Naive B cell (primary cell): Measurements from ENCODE around the gene H1-8. TPM values are rescaled to one million over a fixed set of nuclear protein-coding genes. Genes with fewer than 3 reads are reported as not detected.

Experiments
- ATAC-seq, 2 donors: fragments of 150-1000 bp; cut with Tn5 transposase; 2 replicates each; pipeline ENCODE4 v1.10.0; 2021; ENCODE audit warnings: low read depth in 2 of 2, mild to moderate bottlenecking in 2 of 2, moderate library complexity in 2 of 2
- DNase-seq: peaks from one replicate; pipeline ENCODE4 v3.0.0; 2022
- H3K27ac Mint-ChIP-seq, 6 donors: one replicate each; pipeline ENCODE4 v1.8.0; 2020 to 2022; ENCODE audit warnings: mild to moderate bottlenecking in 6 of 6, mixed read lengths in 6 of 6, moderate library complexity in 5 of 6, inconsistent platforms in 2 of 6
- H3K27me3 Mint-ChIP-seq, 3 donors: one replicate each; pipeline ENCODE4 v1.8.0; 2021 to 2022; ENCODE audit warnings: mixed read lengths in 3 of 3, mild to moderate bottlenecking in 1 of 3
- H3K36me3 Mint-ChIP-seq, 2 donors: one replicate each; pipeline ENCODE4 v1.8.0; 2020 to 2022; ENCODE audit warnings: mixed read lengths in 2 of 2, inconsistent platforms in 1 of 2, mild to moderate bottlenecking in 1 of 2
- H3K4me1 Mint-ChIP-seq, 3 donors: one replicate each; pipeline ENCODE4 v1.8.0; 2020 to 2022; ENCODE audit warnings: mixed read lengths in 3 of 3, inconsistent platforms in 1 of 3, mild to moderate bottlenecking in 1 of 3, moderate library complexity in 1 of 3
- H3K4me3 Mint-ChIP-seq, 8 donors: one replicate each; pipeline ENCODE4 v1.8.0; 2020 to 2022; ENCODE audit warnings: mild to moderate bottlenecking in 8 of 8, mixed read lengths in 8 of 8, moderate library complexity in 8 of 8, inconsistent platforms in 2 of 8
- H3K9me3 Mint-ChIP-seq, 7 donors: one replicate each; pipeline ENCODE4 v1.8.0; 2020 to 2022; ENCODE audit warnings: mixed read lengths in 7 of 7, mild to moderate bottlenecking in 5 of 7, inconsistent platforms in 2 of 7, moderate library complexity in 1 of 7
- polyA plus RNA-seq, 6 donors: library from polyadenylated mRNA; unstranded; fragments of 300-500 nt; fragmentation: Illumina TruSeq; gene quantifications; one replicate each; pipeline ENCODE4 v1.2.3, GENCODE V29; 2021; ENCODE audit warnings: low read depth in 6 of 6

The H1-8 gene
- polyA plus RNA-seq, 6 donors from 2014 or later = not detected

DNA sequence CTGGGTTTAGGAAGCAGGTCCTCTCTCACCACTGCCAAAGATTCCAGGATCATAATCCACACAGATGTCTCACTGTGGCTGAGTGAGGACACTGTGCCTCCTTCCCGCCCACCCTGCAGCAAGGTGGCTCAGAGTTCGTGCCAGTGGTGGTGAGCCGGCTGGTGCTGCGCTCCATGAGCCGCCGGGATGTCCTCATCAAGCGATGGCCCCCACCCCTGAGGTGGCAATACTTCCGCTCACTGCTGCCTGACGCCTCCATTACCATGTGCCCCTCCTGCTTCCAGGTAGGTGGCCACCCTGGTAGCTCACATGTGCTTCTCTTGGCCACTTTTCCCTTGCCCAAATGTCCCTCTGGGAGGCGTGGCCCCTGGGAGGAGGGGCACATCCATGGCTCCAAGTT lies 23.5 kb upstream of the H1-8 start:
- peaks cover 6 to 9% of the 10 kb centered on the region in 2 donors for H3K36me3 Mint-ChIP-seq
- H3K27me3 Mint-ChIP-seq = no peaks in the 10 kb centered on the region
- H3K4me1 Mint-ChIP-seq = peaks cover 0 to 4% (median 0%) of the 10 kb centered on the region in 3 donors
- no peaks in the 10 kb centered on the region for H3K9me3 Mint-ChIP-seq
- no peak overlapping the region for H3K27ac Mint-ChIP-seq
- ATAC-seq (no peak), DNase-seq (no peak)
- H3K4me3 Mint-ChIP-seq = no peak overlapping the region

DNA sequence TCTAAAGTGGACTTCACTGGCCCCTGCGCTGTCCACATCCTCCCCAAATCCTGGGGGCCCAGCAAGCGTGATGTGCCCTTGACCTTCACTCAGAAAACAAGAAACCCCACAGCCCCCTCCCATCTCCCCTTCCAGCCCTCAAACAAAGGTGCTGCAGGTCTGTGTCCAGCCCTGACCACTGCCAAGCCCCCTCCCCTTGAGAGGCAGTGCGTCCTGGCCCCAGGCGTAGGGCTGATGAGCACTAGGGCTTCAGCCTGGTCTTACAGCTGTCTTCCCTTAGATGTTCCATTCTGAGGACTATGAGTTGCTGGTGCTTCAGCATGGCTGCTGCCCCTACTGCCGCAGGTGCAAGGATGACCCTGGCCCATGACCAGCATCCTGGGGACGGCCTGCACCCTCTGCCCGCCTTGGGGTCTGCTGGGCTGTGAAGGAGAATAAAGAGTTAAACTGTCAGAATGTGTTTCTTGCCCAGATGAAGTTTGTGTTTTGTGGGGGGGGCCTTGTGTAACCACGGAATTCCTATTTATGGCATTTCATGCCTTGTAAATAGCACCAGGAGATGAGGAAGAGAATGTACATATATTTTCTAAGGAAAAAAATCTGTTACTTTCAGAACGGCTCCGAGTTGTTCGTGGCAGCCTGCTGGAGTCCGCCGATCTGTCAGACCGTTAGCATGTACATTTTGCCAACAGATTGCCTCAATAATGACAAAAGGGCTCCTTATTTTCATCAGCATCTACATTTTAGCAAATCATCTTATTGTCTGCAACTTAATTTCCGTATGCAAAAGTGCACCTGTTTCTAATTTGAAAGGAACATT lies 22.9 kb upstream of the H1-8 start:
- no peak overlapping the region for H3K4me3 Mint-ChIP-seq
- H3K36me3 Mint-ChIP-seq = peaks cover 6 to 9% of the 10 kb centered on the region in 2 donors
- ATAC-seq (no peak), DNase-seq (no peak)
- no peaks in the 10 kb centered on the region for H3K27me3 Mint-ChIP-seq
- H3K9me3 Mint-ChIP-seq = no peaks in the 10 kb centered on the region
- peaks cover 0 to 4% (median 1%) of the 10 kb centered on the region in 3 donors for H3K4me1 Mint-ChIP-seq
- H3K27ac Mint-ChIP-seq = no peak overlapping the region

DNA sequence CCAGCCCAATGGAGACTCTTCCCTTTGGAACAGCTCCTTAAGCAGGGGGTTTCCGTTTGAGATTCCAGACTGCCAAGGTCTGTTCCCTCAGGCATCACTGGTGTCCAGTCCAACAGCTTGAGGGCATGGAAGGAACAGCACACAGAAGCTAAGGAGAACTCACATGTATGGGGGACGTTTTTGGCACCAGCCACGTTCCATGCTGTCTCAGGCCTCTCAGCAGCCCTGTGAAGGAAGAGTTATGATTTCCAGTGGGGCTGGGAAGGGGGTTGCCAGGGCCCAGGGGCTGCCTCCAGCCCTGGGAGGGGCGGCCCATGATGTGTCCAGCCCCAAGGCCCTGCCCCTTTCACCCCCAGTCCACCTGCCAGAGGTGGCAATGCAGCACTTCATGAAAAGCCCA lies 22.0 kb upstream of the H1-8 start:
- H3K27ac Mint-ChIP-seq = no peak overlapping the region

DNA sequence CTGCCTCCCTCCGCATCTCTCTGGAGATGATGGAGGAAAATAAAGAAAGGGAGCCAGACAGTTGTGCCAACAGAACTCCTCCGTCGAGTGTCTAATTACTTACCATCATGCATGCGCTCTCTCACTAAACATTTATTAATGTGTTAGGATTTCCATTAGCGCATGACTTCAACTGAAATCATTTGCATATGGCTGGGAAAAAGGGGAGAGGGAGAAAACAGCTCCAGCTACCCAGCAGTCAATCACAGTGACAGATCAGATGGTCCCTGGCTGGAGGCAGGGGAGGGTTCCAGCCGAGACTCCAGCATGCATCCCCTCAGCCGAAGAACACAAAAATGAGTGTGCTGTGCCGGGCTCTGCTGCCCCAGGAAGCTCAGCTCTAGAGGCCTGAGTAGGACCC lies 21.4 kb upstream of the H1-8 start:
- Mint-ChIP-seq H3K9me3 (no peaks in the 10 kb centered on the region), H3K36me3 (peaks cover 0 to 9% of the 10 kb centered on the region in 2 donors), H3K27me3 (no peaks in the 10 kb centered on the region), H3K4me3 (no peak overlapping the region), H3K27ac (peak overlapping the region in 1 of 6 donors; percentile 49), H3K4me1 (peaks cover 6 to 16% (median 9%) of the 10 kb centered on the region in 3 donors)
- no peak for DNase-seq
- no peak for ATAC-seq

More for the DNA sequence above, 22.0 kb upstream of the H1-8 start:
- no peak for DNase-seq
- no peaks in the 10 kb centered on the region for H3K27me3 Mint-ChIP-seq
- H3K4me3 Mint-ChIP-seq = no peak overlapping the region
- ATAC-seq = no peak
- peaks cover 0 to 10% (median 5%) of the 10 kb centered on the region in 3 donors for H3K4me1 Mint-ChIP-seq
- H3K9me3 Mint-ChIP-seq = no peaks in the 10 kb centered on the region
- H3K36me3 Mint-ChIP-seq = peaks cover 4 to 9% of the 10 kb centered on the region in 2 donors

DNA sequence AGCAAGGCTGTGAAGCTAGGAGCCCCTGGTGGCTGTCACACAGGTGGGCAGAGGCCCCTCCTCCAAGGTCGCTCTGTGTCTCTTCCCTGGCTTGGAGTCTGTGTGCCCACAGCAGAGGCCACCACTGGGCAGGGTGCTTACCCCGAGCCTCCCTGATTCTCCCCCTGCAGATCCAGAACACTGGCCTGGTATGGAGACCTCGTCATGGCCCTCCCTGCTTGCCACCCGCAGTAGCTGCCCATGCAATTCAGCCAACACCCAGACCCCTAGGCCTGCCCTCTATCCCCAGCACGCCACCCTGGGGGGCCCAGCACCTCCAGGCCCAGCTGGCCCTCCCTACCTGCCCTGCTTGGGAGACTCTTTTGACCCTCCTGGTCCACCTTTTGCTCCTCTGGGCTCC lies 20.0 kb upstream of the H1-8 start:
- no peak overlapping the region for H3K4me3 Mint-ChIP-seq
- H3K27me3 Mint-ChIP-seq = no peaks in the 10 kb centered on the region
- no peaks in the 10 kb centered on the region for H3K36me3 Mint-ChIP-seq
- no peak for ATAC-seq
- DNase-seq = no peak
- H3K9me3 Mint-ChIP-seq = no peaks in the 10 kb centered on the region
- peaks cover 14 to 21% (median 19%) of the 10 kb centered on the region in 3 donors for H3K4me1 Mint-ChIP-seq
- peak overlapping the region in 1 of 6 donors; percentile 39 for H3K27ac Mint-ChIP-seq

DNA sequence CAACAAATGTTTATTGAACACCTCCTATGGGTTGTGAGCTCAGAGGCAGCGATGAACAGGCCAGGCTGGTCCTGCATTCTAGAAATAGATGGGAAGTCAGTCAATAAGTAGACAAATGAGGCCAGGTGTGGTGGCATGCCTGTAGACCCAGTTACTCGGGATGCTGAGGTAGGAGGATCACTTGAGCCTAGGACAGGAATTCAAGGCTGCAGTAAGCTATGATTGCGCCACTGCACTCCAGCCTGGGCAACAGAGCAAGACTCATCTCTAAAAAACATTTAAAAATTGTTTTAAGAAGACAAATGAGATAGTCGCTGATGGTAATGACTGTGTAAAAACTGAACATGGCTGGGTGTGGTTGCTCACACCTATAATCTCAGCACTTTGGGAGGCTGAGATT lies 18.9 kb upstream of the H1-8 start:
- H3K9me3 Mint-ChIP-seq = no peaks in the 10 kb centered on the region
- peak overlapping the region in 1 of 6 donors; percentile 10 for H3K27ac Mint-ChIP-seq
- H3K36me3 Mint-ChIP-seq = no peaks in the 10 kb centered on the region
- no peaks in the 10 kb centered on the region for H3K27me3 Mint-ChIP-seq
- DNase-seq = no peak
- H3K4me3 Mint-ChIP-seq = no peak overlapping the region
- peaks cover 14 to 21% (median 20%) of the 10 kb centered on the region in 3 donors for H3K4me1 Mint-ChIP-seq
- ATAC-seq = no peak

DNA sequence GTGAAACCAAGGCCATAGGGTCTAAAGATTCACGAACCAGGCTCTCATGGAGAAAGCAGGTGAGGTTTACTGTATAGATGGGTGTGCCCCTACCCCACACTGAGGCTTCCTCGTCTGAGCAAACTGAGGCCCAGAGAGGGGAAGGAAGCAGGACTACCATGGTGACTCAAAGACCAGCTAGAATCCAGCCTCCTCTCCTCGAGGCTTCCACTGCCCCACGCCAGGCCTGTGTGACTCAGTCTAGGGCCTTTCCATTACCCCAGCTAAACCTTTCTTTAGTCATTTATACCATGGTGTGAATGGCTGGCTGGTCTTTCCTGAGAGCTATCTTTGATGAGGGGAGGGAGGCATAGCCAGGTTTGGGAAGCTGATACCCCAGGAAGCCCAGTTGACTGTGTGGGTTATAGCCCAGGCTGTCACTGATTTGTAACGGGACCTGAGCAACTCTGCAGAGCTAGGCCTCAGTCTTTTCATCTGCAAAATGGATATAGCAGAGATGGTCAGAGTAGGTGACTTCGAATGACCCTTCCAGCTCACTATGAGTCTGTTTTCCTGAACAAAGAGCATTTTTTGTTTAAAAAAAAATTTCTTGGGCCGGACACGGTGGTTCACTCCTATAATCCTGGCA lies 17.5 kb upstream of the H1-8 start:
- Mint-ChIP-seq H3K27me3 (no peaks in the 10 kb centered on the region), H3K36me3 (no peaks in the 10 kb centered on the region), H3K4me3 (peak overlapping the region in 1 of 8 donors; percentile 29), H3K4me1 (peaks cover 14 to 21% (median 20%) of the 10 kb centered on the region in 3 donors), H3K9me3 (no peaks in the 10 kb centered on the region), H3K27ac (peak overlapping the region; percentile 61 to 92 (median 71))
- no peak for ATAC-seq
- DNase-seq = no peak

DNA sequence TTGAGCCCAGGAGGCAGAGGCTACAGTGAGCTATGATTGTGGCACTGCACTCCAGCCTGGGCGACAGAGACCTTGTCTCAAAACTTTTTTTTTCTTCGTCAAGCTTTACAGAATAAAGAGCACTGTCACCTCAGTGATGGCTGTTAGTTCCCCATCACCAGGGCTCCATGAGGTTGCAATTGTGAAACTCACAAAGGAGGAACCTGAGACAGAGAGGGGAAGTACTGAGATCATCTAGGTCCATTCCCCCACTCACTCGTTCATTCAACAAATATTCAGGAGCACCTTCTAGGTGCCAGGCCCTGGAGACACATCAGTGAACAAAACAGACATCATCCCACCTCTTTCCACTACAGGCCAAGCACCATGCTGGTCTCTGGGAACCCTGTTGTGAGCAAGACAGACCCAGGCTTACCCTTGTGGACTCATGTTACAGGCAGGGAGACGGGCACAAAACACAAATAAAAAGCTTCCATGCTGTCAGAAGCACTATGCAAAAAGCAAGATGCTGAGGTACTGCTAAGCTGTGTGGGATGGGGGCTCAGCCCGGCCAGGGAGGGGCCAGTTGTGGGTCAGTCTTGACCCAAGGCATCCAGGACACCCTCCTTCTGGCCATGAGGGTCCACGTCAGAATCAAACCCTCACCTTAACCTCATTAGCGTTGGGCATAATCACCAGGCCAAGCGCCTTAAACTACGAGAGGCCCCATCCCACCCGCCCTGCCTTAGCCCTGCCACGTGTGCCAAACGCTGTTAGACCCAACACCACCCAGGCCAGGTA lies 16.7 kb upstream of the H1-8 start:
- peaks cover 14 to 21% (median 20%) of the 10 kb centered on the region in 3 donors for H3K4me1 Mint-ChIP-seq
- DNase-seq = peak; percentile 73
- H3K27me3 Mint-ChIP-seq = no peaks in the 10 kb centered on the region
- no peak overlapping the region for H3K4me3 Mint-ChIP-seq
- ATAC-seq = peak; percentile 100
- no peaks in the 10 kb centered on the region for H3K9me3 Mint-ChIP-seq
- H3K36me3 Mint-ChIP-seq = no peaks in the 10 kb centered on the region
- H3K27ac Mint-ChIP-seq = peak overlapping the region; percentile 62 to 92 (median 80)

DNA sequence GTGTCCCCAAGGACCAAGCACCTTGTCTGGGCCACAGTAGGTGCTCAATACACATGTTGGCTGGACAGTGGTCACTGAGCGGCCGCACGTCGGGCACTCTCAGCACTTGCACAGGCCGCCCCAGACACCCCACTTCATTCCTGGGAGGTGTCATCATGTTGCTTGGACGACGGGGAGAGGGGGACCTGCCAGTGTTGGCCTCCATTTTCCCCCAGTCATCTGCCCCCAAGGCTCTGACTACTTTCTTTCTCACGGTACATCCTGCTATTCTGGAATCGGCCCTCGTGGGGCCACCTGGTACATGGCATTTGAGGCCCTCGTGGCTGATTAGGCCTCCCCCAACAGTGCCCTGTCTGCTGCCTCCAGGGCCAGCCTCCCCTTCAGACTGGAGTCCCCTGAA lies 15.7 kb upstream of the H1-8 start:
- peak overlapping the region in 1 of 6 donors; percentile 86 for H3K27ac Mint-ChIP-seq
- ATAC-seq (no peak), DNase-seq (no peak)
- peaks cover 14 to 21% (median 20%) of the 10 kb centered on the region in 3 donors for H3K4me1 Mint-ChIP-seq
- peak overlapping the region in 1 of 8 donors; percentile 25 for H3K4me3 Mint-ChIP-seq
- peaks cover 0 to 6% (median 0%) of the 10 kb centered on the region in 3 donors for H3K27me3 Mint-ChIP-seq
- no peaks in the 10 kb centered on the region for H3K9me3 Mint-ChIP-seq
- no peaks in the 10 kb centered on the region for H3K36me3 Mint-ChIP-seq

DNA sequence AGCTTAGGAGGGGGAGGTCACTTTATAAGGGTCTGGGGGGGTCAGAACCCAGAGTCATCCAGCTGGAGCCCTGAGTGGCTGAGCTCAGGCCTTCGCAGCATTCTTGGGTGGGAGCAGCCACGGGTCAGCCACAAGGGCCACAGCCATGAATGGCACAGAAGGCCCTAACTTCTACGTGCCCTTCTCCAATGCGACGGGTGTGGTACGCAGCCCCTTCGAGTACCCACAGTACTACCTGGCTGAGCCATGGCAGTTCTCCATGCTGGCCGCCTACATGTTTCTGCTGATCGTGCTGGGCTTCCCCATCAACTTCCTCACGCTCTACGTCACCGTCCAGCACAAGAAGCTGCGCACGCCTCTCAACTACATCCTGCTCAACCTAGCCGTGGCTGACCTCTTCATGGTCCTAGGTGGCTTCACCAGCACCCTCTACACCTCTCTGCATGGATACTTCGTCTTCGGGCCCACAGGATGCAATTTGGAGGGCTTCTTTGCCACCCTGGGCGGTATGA lies 14.3 kb upstream of the H1-8 start, which contains the start of gene RHO:
Gene RHO, plus strand, starts transcription at position 51 of the 512 bp plus-strand sequence. Its CDS starts 95 bp downstream, at position 146.
- DNase-seq (no peak), ATAC-seq (no peak)
- Mint-ChIP-seq H3K36me3 (no peaks in the 10 kb centered on the region), H3K4me1 (peaks cover 14 to 21% (median 16%) of the 10 kb centered on the region in 3 donors), H3K27me3 (peaks cover 0 to 9% (median 0%) of the 10 kb centered on the region in 3 donors), H3K9me3 (no peaks in the 10 kb centered on the region), H3K4me3 (peak within 1 kb of the TSS in 1 of 8 donors; percentile 44), H3K27ac (peak within 1 kb of the TSS in 3 of 6 donors; percentile 60 to 82 (median 78))

DNA sequence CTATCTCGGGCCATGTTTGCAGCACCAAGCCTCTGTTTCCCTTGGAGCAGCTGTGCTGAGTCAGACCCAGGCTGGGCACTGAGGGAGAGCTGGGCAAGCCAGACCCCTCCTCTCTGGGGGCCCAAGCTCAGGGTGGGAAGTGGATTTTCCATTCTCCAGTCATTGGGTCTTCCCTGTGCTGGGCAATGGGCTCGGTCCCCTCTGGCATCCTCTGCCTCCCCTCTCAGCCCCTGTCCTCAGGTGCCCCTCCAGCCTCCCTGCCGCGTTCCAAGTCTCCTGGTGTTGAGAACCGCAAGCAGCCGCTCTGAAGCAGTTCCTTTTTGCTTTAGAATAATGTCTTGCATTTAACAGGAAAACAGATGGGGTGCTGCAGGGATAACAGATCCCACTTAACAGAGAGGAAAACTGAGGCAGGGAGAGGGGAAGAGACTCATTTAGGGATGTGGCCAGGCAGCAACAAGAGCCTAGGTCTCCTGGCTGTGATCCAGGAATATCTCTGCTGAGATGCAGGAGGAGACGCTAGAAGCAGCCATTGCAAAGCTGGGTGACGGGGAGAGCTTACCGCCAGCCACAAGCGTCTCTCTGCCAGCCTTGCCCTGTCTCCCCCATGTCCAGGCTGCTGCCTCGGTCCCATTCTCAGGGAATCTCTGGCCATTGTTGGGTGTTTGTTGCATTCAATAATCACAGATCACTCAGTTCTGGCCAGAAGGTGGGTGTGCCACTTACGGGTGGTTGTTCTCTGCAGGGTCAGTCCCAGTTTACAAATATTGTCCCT lies 13.4 kb upstream of the H1-8 start:
- peaks cover 0 to 9% (median 0%) of the 10 kb centered on the region in 3 donors for H3K27me3 Mint-ChIP-seq
- no peaks in the 10 kb centered on the region for H3K36me3 Mint-ChIP-seq
- H3K4me1 Mint-ChIP-seq = peaks cover 14 to 21% (median 16%) of the 10 kb centered on the region in 3 donors
- DNase-seq (no peak), ATAC-seq (no peak)
- no peak overlapping the region for H3K4me3 Mint-ChIP-seq
- no peaks in the 10 kb centered on the region for H3K9me3 Mint-ChIP-seq
- H3K27ac Mint-ChIP-seq = peak overlapping the region in 2 of 6 donors; percentile 13 to 77

DNA sequence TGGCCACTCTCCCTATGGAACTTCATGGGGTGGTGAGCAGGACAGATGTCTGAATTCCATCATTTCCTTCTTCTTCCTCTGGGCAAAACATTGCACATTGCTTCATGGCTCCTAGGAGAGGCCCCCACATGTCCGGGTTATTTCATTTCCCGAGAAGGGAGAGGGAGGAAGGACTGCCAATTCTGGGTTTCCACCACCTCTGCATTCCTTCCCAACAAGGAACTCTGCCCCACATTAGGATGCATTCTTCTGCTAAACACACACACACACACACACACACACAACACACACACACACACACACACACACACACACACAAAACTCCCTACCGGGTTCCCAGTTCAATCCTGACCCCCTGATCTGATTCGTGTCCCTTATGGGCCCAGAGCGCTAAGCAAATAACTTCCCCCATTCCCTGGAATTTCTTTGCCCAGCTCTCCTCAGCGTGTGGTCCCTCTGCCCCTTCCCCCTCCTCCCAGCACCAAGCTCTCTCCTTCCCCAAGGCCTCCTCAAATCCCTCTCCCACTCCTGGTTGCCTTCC lies 12.7 kb upstream of the H1-8 start:
- Mint-ChIP-seq H3K27ac (peak overlapping the region in 2 of 6 donors; percentile 17 to 77), H3K9me3 (no peaks in the 10 kb centered on the region), H3K27me3 (peaks cover 0 to 9% (median 0%) of the 10 kb centered on the region in 3 donors), H3K36me3 (no peaks in the 10 kb centered on the region), H3K4me1 (peaks cover 14 to 17% (median 16%) of the 10 kb centered on the region in 3 donors), H3K4me3 (no peak overlapping the region)
- no peak for DNase-seq
- ATAC-seq = no peak
